ENCODE measurements around the gene RPIA.
"Not testable (repeated sequence)": the region's sequence is repeated elsewhere in the genome, so short reads cannot be mapped to it uniquely, and the experiment has no call there.

RPIA gene

GRCh38 chr2:88691339-88692183, at the start of gene RPIA:
Gene RPIA (plus strand): TSS chr2:88691673. CDS start chr2:88691699, 26 bp downstream.
- peak; percentile 98 to 99 for DNase-seq (ENCODE audit: extremely low read depth in 1 of 2, low read depth in 1 of 2)

DNA sequence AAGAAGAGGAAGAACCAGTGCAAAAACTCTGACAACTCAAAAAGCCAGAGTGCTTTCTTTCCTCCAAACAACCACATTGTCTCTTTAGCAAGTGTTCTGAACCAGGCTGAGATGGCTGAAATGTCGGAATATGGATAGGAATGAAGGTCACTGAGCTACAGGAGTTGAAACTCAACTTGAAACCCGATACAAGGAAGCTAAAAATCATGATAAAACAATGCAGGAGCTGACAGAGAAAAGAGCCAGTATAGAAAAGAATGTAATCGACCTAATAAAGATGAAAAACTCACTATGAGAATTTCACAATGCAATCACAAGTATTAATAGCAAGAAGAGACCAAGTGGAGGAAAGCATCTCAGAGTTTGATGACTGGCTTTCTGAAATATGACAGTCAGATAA, 49.2 kb upstream of the RPIA start:
- no peak for DNase-seq (ENCODE audit: extremely low read depth in 1 of 2, low read depth in 1 of 2)

- DNase-seq (ENCODE audit: extremely low read depth in 1 of 2, low read depth in 1 of 2) = not testable (repeated sequence)
Observed at GRCh38 chr2:88645291-88645882, 46.1 kb upstream of the RPIA start.

DNA sequence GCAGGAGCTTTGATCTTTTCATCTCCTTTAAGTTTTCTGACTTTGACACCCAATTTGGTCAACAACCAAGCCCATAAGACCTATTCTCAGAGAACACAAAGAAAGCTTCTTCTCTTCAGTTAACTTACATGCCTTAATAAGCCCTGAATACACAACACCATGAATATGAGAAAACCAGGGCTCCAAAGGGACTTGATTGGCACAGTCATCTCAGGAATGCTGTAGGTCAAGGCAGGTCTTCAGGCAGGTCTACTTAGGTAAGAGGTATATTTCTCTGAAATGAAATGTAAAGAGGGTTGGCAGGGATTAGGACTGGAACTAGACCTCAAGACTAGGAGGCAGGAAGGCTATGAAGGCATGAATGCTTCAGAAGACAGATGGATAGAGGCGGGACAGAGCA, 39.8 kb upstream of the RPIA start:
- no peak for DNase-seq (ENCODE audit: extremely low read depth in 1 of 2, low read depth in 1 of 2)

GRCh38 chr2:88654714-88655113, 36.8 kb upstream of the RPIA start:
- no peak for DNase-seq (ENCODE audit: extremely low read depth in 1 of 2, low read depth in 1 of 2)

DNA sequence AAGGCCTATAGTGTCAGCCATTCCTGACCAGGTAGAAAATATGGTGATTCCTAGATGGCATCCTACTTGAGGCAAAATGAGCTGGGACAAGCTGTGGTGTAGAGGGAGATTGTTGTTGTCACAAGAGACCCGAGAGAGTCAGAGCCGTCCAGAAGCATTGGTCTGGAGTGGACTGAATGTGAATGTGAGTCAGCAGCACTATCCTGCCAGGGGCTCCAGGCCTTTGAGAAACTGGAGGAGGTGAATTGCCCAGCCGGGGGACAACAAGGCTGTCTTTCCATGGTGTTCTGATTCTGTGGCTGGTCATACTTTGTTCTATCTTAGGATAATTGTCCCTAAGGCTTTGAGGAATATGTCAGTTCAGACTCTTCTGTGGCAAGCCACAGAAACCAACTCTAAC, 34.8 kb upstream of the RPIA start:
- no peak for DNase-seq (ENCODE audit: extremely low read depth in 1 of 2, low read depth in 1 of 2)

DNA sequence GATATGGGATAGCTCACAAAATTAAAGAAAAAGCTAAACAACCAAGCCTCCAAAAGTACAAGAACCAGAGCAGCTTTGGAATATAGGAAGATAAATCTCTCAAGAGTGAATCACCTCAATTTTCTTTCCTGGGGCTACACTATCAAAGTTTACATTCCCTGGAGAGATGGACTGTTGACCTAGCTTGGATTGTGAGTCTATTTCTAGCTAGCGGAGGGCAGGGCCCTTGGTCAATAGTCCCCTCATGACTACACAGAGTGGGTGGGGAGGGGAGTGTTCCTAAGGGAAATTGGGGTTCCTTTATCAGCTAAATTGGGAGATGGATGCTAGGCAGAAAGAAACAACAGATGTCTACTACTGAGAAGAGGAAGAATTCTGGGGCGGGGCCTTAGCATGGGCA, 34.3 kb upstream of the RPIA start:
- no peak for DNase-seq (ENCODE audit: extremely low read depth in 1 of 2, low read depth in 1 of 2)

DNA sequence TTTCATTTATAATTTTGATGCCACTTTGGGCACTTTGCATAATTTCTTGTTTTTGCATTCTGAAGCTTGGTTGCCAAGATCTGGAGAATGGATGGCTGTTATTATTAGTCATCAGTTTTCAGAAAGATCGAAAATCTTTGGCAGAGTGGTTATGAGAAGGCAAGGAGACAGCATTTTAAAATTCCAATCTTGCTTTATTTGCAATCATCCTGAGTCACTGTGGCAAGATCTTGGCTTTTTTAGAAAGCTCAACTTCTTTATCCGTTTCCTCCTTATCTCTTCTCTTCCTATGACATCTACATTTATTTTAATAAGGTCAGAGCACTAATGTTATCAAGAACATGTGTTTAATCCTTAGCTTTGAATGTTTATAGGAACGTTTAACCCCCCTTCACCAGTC, 33.1 kb upstream of the RPIA start:
- DNase-seq (ENCODE audit: extremely low read depth in 1 of 2, low read depth in 1 of 2) = no peak

GRCh38 chr2:88658881-88659537, 32.5 kb upstream of the RPIA start:
- no peak for DNase-seq (ENCODE audit: extremely low read depth in 1 of 2, low read depth in 1 of 2)

- DNase-seq (ENCODE audit: extremely low read depth in 1 of 2, low read depth in 1 of 2) = no peak
Observed at GRCh38 chr2:88659538-88659915, 31.9 kb upstream of the RPIA start.

GRCh38 chr2:88660622-88661021, 30.9 kb upstream of the RPIA start:
- DNase-seq (ENCODE audit: extremely low read depth in 1 of 2, low read depth in 1 of 2) = no peak

- DNase-seq (ENCODE audit: extremely low read depth in 1 of 2, low read depth in 1 of 2) = no peak
Observed at GRCh38 chr2:88666576-88666975, 24.9 kb upstream of the RPIA start.

GRCh38 chr2:88667219-88667618, 24.3 kb upstream of the RPIA start:
- no peak for DNase-seq (ENCODE audit: extremely low read depth in 1 of 2, low read depth in 1 of 2)

DNA sequence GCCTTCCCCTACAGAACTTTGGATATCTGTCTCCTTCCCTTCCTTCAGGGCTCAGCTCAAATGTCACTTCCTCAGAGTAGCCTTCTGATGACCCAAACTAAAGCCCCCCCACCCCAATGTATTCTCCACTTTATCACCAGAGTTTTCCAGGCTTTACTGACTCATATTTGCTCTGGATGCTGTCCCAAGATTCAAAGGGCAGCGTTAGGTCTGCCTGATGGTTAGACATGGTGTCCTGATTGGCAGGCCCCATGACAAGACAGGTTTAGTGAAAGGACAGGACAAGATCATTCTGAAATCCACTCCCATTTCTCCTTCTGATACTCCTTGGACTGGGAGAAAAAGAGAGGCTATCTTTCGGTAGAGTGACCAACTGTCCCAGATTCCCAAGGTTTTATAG, 22.6 kb upstream of the RPIA start:
- no peak for DNase-seq (ENCODE audit: extremely low read depth in 1 of 2, low read depth in 1 of 2)

GRCh38 chr2:88669482-88670214, 21.8 kb upstream of the RPIA start:
- DNase-seq (ENCODE audit: extremely low read depth in 1 of 2, low read depth in 1 of 2) = no peak

GRCh38 chr2:88671786-88672427, 19.6 kb upstream of the RPIA start:
- DNase-seq (ENCODE audit: extremely low read depth in 1 of 2, low read depth in 1 of 2) = no peak

DNA sequence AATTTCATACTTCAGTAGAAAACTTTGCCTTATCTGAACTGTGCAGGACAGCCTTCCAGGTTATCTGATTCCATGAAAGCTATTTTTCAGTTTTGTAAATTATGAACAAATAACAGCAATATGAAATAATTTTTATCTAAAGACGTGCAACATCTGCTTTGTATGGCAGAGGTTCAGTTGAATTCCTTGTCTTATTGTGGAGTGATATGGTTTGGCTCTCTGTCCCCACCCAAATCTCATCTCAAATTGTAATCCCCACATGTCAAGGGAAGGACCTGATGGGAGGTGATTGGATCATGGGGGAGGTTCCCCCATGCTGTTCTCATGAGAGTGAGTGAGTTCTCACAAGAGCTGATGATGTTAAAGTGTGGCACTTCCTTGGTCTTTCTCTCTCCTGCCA, 18.1 kb upstream of the RPIA start:
- DNase-seq (ENCODE audit: extremely low read depth in 1 of 2, low read depth in 1 of 2) = no peak

DNA sequence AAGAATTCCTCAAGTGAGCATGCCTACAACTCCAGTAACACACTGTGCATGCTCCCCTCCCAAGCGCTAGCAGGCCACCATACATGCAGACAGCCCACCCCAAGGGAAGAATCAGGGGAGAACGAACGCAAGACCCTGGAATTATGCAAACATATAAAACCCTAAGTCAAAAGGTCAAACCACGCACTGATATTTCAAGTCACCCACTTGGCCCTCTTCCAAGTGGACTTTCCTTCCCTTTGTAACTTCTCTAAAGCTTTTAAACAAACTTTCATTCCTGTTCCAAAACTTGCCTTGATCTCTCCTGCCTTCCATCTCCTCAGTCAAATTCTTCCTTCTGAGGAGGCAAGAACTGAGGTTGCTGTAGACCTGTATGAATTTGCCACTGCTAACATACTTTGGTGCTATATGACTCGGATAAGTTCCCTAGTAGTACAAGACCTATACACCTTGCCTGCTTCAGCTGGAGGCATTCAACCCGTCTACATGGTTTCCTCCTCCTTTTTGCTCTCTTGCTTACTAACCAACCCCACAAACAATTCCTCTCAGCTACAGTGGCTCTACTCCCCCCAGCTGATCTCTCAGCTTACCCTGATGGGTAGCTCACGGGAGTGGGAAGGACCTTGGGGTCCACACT, 11.1 kb upstream of the RPIA start:
- DNase-seq (ENCODE audit: extremely low read depth in 1 of 2, low read depth in 1 of 2) = no peak

- DNase-seq (ENCODE audit: extremely low read depth in 1 of 2, low read depth in 1 of 2) = no peak
Observed at GRCh38 chr2:88680916-88681315, 10.6 kb upstream of the RPIA start.

All from activated CD8-positive, alpha-beta memory T cell treated with anti-CD3 and anti-CD28 coated beads for 1 hour (primary cell).